Liver (tissue), 9 donors: ENCODE data around the gene PNKD. TPM values are rescaled to one million over a fixed set of nuclear protein-coding genes. Genes with fewer than 3 reads are reported as not detected.
A peak's percentile ranks its signal among the peaks of the same experiment; 100 is the strongest.

Experiments used
- DNase-seq: peaks from one replicate; pipeline ENCODE4 v3.0.0-alpha.2; 2017; ENCODE audit warnings: low spot score
- H3K27ac ChIP-seq, 2 donors: one replicate each; pipeline ENCODE4 v1.7.0; 2013; ENCODE audit warnings: inconsistent platforms in 2 of 2, low read length in 2 of 2, control low read depth in 1 of 2, low read depth in 1 of 2, mild to moderate bottlenecking in 1 of 2
- H3K27me3 ChIP-seq, 4 donors: one replicate each; pipeline versions ENCODE4 v1.6.1 to v1.7.0; 2013; ENCODE audit warnings: low read length in 3 of 4, inconsistent platforms in 1 of 4, mild to moderate bottlenecking in 1 of 4, moderate library complexity in 1 of 4; ENCODE audit not compliant: control insufficient read depth in 4 of 4, insufficient read depth in 4 of 4
- H3K36me3 ChIP-seq, 4 donors: one replicate each; pipeline versions ENCODE4 v1.6.1 to v1.7.0; 2013; ENCODE audit warnings: low read length in 3 of 4, mild to moderate bottlenecking in 3 of 4, low read depth in 1 of 4, moderate library complexity in 1 of 4; ENCODE audit not compliant: control insufficient read depth in 4 of 4, insufficient read depth in 3 of 4
- H3K4me1 ChIP-seq, 4 donors: one replicate each; pipeline versions ENCODE4 v1.6.1 to v1.7.0; 2013; ENCODE audit warnings: low read length in 3 of 4, mild to moderate bottlenecking in 3 of 4, moderate library complexity in 1 of 4; ENCODE audit not compliant: control insufficient read depth in 4 of 4, insufficient read depth in 4 of 4
- H3K4me3 ChIP-seq, 3 donors: one replicate each; pipeline versions ENCODE4 v1.6.1 to v1.7.0; 2013; ENCODE audit warnings: low read length in 3 of 3, control low read depth in 1 of 3, low read depth in 1 of 3, mild to moderate bottlenecking in 1 of 3
- H3K9ac ChIP-seq, 2 donors: one replicate each; pipeline ENCODE4 v1.7.0; 2013; ENCODE audit warnings: low read length in 2 of 2, mild to moderate bottlenecking in 2 of 2, moderate library complexity in 2 of 2, control low read depth in 1 of 2, low read depth in 1 of 2
- H3K9me3 ChIP-seq, 4 donors: one replicate each; pipeline versions ENCODE4 v1.6.1 to v1.7.0; 2013; ENCODE audit warnings: low read length in 3 of 4; ENCODE audit not compliant: control insufficient read depth in 4 of 4
- EGR1 ChIP-seq, 2 donors: IDR thresholded peaks; 2 replicates each; pipeline ENCODE4 v1.6.1; 2016 to 2018; ENCODE audit warnings: antibody characterized with exemption in 2 of 2, low read depth in 2 of 2
- FOXA2 ChIP-seq: IDR thresholded peaks from 2 replicates; pipeline ENCODE4 v1.6.1; 2016; ENCODE audit warnings: antibody characterized with exemption
- GABPA ChIP-seq, 2 donors: IDR thresholded peaks in 1 of 2; conservative IDR thresholded peaks in 1 of 2; 2 replicates each; pipeline ENCODE4 v1.6.1; 2016; ENCODE audit warnings: antibody characterized with exemption in 2 of 2, mild to moderate bottlenecking in 1 of 2, moderate library complexity in 1 of 2
- HNF4A ChIP-seq, 2 donors: conservative IDR thresholded peaks; 2 replicates each; pipeline ENCODE4 v1.6.1; 2016; ENCODE audit warnings: antibody characterized with exemption in 2 of 2, mild to moderate bottlenecking in 2 of 2
- JUND ChIP-seq, 2 donors: IDR thresholded peaks; 2 replicates each; pipeline ENCODE4 v1.6.1; 2016; ENCODE audit warnings: antibody characterized with exemption in 2 of 2
- MAX ChIP-seq: IDR thresholded peaks from 2 replicates; pipeline ENCODE4 v1.6.1; 2016; ENCODE audit warnings: antibody characterized with exemption
- NR2F2 ChIP-seq: IDR thresholded peaks from 2 replicates; pipeline ENCODE4 v1.6.1; 2016; ENCODE audit warnings: antibody characterized with exemption
- RAD21 ChIP-seq, 2 donors: IDR thresholded peaks; 2 replicates each; pipeline ENCODE4 v1.6.1; 2016; ENCODE audit warnings: antibody characterized with exemption in 2 of 2, mild to moderate bottlenecking in 2 of 2
- REST ChIP-seq: IDR thresholded peaks from 2 replicates; pipeline ENCODE4 v1.6.1; 2016; ENCODE audit warnings: antibody characterized with exemption, mild to moderate bottlenecking
- RXRA ChIP-seq, 2 donors: IDR thresholded peaks; 2 replicates each; pipeline ENCODE4 v1.6.1; 2017 to 2018; ENCODE audit warnings: antibody characterized with exemption in 2 of 2, mild to moderate bottlenecking in 1 of 2
- SP1 ChIP-seq: IDR thresholded peaks from 2 replicates; pipeline ENCODE4 v1.6.1; 2018; ENCODE audit warnings: antibody characterized with exemption, mild to moderate bottlenecking
- TAF1 ChIP-seq: conservative IDR thresholded peaks from 2 replicates; pipeline ENCODE4 v1.6.1; 2016; ENCODE audit warnings: antibody characterized with exemption, mild to moderate bottlenecking
- YY1 ChIP-seq: IDR thresholded peaks from 2 replicates; pipeline ENCODE4 v1.6.1; 2016; ENCODE audit warnings: antibody characterized with exemption, mild to moderate bottlenecking
- whole genome bisulfite sequencing: extraction: QIAGEN DNeasy Blood & Tissue Kit; methylation state at CpG from one replicate; pipeline ENCODE4 v1.1.7; 2013; 5-methylcytosine and 5-hydroxymethylcytosine counted together
- polyA plus RNA-seq, 2 donors: library from polyadenylated mRNA; stranded (reverse) in 1 of 2; unstranded in 1 of 2; fragments of 200-250 nt in 1 of 2; fragments of >200 nt in 1 of 2; fragmentation: Nextera tagmentation in 1 of 2; extraction: Ambion mirVana in 1 of 2; gene quantifications; one replicate each; pipeline versions ENCODE4 v1.2.1 to v1.2.3, GENCODE V29; 2013 to 2015
- total RNA-seq, 2 donors: library from RNA; depleted of rRNA; stranded (reverse); fragments of >200 nt; gene quantifications; one replicate each; pipeline ENCODE4 v1.2.3, GENCODE V29; 2014
- TF ChIP-seq, protein P1 (sequence below): IDR thresholded peaks from 2 replicates; pipeline ENCODE4 v1.6.1; 2016; ENCODE audit warnings: antibody characterized with exemption
- TF ChIP-seq, protein P2 (sequence below): fragments of 150-350 bp; IDR thresholded peaks from 2 replicates; pipeline ENCODE4 v1.5.1; 2017; ENCODE audit warnings: improper control_type of control experiment, low read depth, low read length; ENCODE audit not compliant: missing input control
- donor health status: healthy.
- donor health status: healthy.
- donor health status: healthy.
- donor health status: healthy.
- donor health status: healthy.

The PNKD gene
- total and polyA plus RNA-seq, 4 donors, result 28.5 to 161 (median 94.9) TPM

DNA sequence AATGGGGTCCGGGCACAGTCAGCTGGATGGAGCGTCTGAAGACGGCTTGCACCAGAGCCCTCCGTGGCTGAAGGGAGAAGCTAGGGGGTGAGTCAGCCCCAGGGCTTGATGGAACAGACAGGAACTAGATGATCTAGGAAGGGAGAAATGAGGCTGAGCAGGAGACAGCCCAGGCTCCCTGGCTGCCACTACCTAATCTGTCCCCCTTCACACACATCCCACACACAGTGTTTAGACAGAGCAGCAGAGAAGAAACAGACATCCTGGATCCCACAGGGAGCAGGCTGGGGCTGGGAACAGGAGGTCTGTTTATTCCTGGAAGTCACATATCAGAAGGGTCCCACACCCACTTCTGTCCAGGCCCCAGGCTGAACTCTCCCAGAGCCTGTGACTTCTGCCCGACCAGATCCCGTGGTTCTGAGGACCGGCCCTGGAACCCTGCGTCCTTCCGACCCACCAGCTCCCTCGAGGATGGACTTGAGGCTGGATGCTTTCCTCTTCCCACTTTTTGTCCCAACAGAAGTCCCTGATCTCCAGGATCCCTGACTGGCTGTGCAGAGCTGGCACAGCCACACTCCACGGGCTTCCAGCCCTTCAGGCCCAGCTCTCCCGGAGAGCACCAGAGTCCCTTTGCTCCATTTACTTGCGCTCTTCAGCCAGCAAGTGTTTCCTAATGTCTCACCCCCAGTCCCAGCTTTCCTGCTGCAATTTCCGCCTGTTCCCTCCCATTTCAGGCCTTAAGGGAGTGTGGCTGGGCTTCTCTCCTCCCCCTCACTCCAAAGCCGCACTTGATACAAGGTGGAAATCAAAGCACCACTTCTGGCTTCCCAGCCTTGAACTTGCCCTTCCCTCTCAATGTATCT, 11.0 kb upstream of the PNKD start:
- Histone ChIP-seq H3K27me3 (no peaks in the 10 kb centered on the region), H3K27ac (peak overlapping the region; percentile 59 to 62), H3K4me1 (peaks cover 0 to 13% (median 1%) of the 10 kb centered on the region in 4 donors), H3K9ac (no peak overlapping the region), H3K9me3 (no peaks in the 10 kb centered on the region), H3K4me3 (no peak overlapping the region), H3K36me3 (peaks cover 4 to 27% (median 19%) of the 10 kb centered on the region in 4 donors)
- 73% methylated on average over 15 of the region's 15 CpGs for WGBS
- DNase-seq, result no peak
- TF ChIP-seq, protein P1, sequence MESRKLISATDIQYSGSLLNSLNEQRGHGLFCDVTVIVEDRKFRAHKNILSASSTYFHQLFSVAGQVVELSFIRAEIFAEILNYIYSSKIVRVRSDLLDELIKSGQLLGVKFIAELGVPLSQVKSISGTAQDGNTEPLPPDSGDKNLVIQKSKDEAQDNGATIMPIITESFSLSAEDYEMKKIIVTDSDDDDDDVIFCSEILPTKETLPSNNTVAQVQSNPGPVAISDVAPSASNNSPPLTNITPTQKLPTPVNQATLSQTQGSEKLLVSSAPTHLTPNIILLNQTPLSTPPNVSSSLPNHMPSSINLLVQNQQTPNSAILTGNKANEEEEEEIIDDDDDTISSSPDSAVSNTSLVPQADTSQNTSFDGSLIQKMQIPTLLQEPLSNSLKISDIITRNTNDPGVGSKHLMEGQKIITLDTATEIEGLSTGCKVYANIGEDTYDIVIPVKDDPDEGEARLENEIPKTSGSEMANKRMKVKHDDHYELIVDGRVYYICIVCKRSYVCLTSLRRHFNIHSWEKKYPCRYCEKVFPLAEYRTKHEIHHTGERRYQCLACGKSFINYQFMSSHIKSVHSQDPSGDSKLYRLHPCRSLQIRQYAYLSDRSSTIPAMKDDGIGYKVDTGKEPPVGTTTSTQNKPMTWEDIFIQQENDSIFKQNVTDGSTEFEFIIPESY, result no peak
- TF ChIP-seq REST, result peak; percentile 47
- TF ChIP-seq JUND (IDR thresholded peaks at IDR 0.05), result peak; percentile 30 to 81
- no peak for TF ChIP-seq FOXA2
- TF ChIP-seq NR2F2, result peak; percentile 81
- TF ChIP-seq SP1, result peak; percentile 73
- TF ChIP-seq RXRA (IDR thresholded peaks at IDR 0.05), result peak; percentile 54 to 73

GRCh38 chr2:218260166-218260565, 10.2 kb upstream of the PNKD start:
- Histone ChIP-seq H3K4me3 (no peak overlapping the region), H3K4me1 (peaks cover 1 to 20% (median 10%) of the 10 kb centered on the region in 4 donors), H3K27ac (peak overlapping the region in 1 of 2 donors; percentile 59), H3K9me3 (no peaks in the 10 kb centered on the region), H3K27me3 (no peaks in the 10 kb centered on the region), H3K36me3 (peaks cover 4 to 21% (median 11%) of the 10 kb centered on the region in 4 donors), H3K9ac (no peak overlapping the region)
- DNase-seq, result no peak
- TF ChIP-seq SP1, result no peak
- TF ChIP-seq REST, result no peak
- TF ChIP-seq GABPA (IDR thresholded peaks at IDR 0.05 in 1 of 2, conservative IDR thresholded peaks at IDR 0.05 in 1 of 2), result no peak
- no peak for TF ChIP-seq NR2F2
- TF ChIP-seq MAX, result no peak
- TF ChIP-seq, protein P2, sequence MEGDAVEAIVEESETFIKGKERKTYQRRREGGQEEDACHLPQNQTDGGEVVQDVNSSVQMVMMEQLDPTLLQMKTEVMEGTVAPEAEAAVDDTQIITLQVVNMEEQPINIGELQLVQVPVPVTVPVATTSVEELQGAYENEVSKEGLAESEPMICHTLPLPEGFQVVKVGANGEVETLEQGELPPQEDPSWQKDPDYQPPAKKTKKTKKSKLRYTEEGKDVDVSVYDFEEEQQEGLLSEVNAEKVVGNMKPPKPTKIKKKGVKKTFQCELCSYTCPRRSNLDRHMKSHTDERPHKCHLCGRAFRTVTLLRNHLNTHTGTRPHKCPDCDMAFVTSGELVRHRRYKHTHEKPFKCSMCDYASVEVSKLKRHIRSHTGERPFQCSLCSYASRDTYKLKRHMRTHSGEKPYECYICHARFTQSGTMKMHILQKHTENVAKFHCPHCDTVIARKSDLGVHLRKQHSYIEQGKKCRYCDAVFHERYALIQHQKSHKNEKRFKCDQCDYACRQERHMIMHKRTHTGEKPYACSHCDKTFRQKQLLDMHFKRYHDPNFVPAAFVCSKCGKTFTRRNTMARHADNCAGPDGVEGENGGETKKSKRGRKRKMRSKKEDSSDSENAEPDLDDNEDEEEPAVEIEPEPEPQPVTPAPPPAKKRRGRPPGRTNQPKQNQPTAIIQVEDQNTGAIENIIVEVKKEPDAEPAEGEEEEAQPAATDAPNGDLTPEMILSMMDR, result no peak
- no peak for TF ChIP-seq RXRA (IDR thresholded peaks at IDR 0.05)
- TF ChIP-seq YY1, result no peak
- TF ChIP-seq, protein P1, result no peak
- TF ChIP-seq TAF1, result no peak
- TF ChIP-seq JUND (IDR thresholded peaks at IDR 0.05), result no peak
- no peak for TF ChIP-seq RAD21 (IDR thresholded peaks at IDR 0.05)
- no peak for TF ChIP-seq HNF4A (conservative IDR thresholded peaks at IDR 0.05)
- no peak for TF ChIP-seq EGR1 (IDR thresholded peaks at IDR 0.05; ENCODE audit: low read depth in 2 of 2)
- 88% methylated on average over 5 of the region's 5 CpGs for WGBS
